ENCODE measurements around the gene CXorf66.

Gene CXorf66

DNA sequence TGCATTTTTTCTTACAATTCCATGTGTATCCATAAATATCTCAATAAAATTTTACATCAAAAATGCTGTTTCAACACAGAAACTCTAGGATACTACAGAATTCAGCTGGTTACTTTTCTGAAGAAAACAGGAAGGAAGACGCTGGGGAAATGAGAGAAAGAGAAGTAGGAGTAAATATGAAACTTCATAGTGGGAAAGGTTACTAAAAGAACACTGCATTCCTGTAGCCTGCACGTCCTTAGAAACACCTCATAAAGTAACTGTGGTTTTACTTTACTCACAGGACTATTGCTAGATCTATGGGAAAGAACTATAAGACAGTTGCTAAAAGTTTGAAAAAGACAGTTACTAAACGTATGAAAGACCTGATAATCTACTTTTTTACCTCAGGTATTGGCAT is 55.6 kb downstream of the CXorf66 start:
- POLR2A ChIA-PET, result no interaction called here
- CTCF ChIA-PET, result no interaction called here

DNA sequence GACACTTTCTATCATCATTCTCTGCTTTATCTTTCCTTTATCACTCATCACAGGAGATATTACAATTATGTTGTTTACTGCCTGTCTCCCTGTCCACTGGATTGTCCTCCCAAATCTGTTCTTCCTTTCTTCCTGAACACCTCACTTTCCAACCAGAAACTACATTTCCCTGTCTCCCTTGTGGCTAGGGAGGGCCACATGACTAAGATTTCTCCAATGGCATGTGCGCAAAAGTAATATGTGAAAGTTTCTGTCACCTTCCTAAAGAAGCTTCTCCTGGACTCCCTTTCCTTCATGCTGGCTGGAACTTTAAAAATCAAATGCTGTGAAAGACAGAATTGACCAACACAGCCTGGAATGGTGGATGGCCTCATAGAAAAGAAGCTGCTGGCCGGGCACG is 58.2 kb downstream of the CXorf66 start:
- TF ChIP-seq, protein P1, sequence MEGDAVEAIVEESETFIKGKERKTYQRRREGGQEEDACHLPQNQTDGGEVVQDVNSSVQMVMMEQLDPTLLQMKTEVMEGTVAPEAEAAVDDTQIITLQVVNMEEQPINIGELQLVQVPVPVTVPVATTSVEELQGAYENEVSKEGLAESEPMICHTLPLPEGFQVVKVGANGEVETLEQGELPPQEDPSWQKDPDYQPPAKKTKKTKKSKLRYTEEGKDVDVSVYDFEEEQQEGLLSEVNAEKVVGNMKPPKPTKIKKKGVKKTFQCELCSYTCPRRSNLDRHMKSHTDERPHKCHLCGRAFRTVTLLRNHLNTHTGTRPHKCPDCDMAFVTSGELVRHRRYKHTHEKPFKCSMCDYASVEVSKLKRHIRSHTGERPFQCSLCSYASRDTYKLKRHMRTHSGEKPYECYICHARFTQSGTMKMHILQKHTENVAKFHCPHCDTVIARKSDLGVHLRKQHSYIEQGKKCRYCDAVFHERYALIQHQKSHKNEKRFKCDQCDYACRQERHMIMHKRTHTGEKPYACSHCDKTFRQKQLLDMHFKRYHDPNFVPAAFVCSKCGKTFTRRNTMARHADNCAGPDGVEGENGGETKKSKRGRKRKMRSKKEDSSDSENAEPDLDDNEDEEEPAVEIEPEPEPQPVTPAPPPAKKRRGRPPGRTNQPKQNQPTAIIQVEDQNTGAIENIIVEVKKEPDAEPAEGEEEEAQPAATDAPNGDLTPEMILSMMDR (IDR thresholded peaks at IDR 0.05; ENCODE audit: control extremely low read depth, extremely low read depth, low read depth, missing control alignments), result no peak
- no peak for DNase-seq (ENCODE audit: extremely low spot score)
- ChIA-PET CTCF (interaction anchor here (0.9 kb wide), 1 partner anchor 15 kb away, joined by 3 read pairs; no protein-coding TSS in a partner anchor), POLR2A (no interaction called here)

More for the DNA sequence above, 55.6 kb downstream of the CXorf66 start:
- DNase-seq (ENCODE audit: extremely low spot score), result no peak
- TF ChIP-seq, protein P1 (IDR thresholded peaks at IDR 0.05; ENCODE audit: control extremely low read depth, extremely low read depth, low read depth, missing control alignments), result no peak

DNA sequence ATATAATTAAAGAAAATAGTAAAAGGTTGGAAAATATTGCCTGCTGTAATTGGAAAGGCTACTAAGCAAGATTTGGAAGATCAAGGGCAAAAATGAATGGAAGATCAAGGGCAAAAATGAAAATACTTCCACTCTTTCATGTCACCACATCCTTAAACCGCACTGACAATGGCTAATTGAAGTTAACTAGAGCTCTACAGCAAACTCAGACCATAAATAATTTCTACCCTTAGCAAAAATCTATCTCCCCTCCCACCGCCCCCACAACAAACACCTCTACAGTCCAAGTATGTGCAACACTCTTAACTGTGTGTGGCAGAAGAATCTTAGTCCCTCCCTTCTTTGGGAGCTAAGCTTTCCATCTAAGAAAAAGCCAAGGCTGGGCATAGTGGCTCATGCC is 59.6 kb downstream of the CXorf66 start:
- CTCF ChIA-PET, result no interaction called here
- TF ChIP-seq, protein P1 (IDR thresholded peaks at IDR 0.05; ENCODE audit: control extremely low read depth, extremely low read depth, low read depth, missing control alignments), result no peak
- DNase-seq (ENCODE audit: extremely low spot score), result no peak
- POLR2A ChIA-PET, result no interaction called here
